Measurements from ENCODE around the gene SSBP4.

DNA sequence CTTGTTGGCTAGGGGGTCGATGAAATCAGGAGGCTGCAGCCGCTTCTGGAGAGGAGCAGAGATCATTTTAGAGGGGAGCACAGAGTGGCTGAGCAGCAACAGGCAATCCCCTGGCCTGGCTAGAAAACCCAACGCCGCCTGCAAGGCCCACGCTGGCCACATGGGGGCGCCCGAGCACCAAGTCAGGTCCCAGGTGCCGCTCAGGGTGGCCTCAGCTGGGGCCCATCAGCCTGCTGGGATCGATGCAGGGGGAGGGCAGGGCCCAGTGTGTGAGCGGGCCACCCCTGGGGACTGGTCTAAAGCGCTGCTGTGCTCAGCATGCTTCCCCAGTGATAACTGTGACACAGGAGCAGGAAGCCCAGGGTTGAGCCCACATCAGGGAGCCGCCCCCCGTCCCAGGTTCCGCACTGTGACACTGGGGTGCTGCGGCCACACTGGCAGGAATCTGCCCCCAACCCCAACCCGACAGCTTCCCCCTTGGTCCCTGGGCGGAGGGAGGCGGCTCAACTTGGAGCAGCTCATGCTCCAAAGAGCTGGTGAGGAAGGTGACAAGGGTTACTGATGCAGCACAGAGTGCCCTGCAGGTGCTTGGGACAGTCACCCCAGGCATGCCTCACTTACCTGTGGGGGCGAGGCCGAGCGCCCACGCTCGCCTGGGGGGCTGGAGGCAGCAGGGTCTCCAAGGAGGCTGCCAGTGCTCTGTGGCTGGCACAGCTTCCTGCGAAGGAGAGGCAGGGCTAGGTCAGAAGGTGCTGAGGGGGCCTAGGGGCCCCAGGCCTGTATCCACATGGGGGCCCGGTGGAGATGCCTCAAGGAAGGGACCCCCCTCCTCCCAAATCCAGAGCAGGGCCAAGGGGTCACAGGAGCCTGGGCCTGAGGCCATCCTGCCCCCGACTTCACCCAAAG is 32.0 kb downstream of the SSBP4 start:
- TF ChIP-seq POLR2AphosphoS5 (IDR thresholded peaks at IDR 0.05; ENCODE audit: low read depth, low read length) = no peak
- TF ChIP-seq MAFK (IDR thresholded peaks at IDR 0.05; ENCODE audit: low read depth, low read length) = no peak

All from H1 (cell line).